SKM-1 (cell line): Measurements from ENCODE around the gene ARHGEF5.
"Not testable (repeated sequence)": the region's sequence is repeated elsewhere in the genome, so short reads cannot be mapped to it uniquely, and the experiment has no call there.

Experiments used
- DNase-seq: peaks from one replicate; lab custom pipeline; 2025; ENCODE audit not compliant: unreplicated experiment; lab: John Stamatoyannopoulos, UW

ARHGEF5 gene

DNA sequence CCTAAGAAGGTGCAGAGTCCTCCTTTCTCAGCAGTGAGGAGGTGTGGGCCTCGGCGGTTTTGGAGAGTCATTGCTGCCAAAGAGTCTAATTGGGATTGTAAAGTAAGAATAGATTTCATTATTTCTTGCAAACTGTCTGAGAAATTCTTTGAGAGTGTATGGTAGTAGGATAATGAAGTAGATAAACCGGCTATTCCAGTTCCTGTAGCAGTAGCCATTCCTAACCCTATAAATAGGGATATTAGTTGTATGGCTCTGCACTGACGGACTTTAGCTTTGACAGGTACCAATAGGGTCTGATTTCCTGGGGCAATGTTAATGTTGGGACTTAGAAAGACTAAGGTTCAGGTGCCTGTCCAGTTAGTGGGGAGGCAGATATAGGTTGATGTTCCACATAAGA lies 63.7 kb downstream of the ARHGEF5 start:
- DNase-seq: not testable (repeated sequence)

DNA sequence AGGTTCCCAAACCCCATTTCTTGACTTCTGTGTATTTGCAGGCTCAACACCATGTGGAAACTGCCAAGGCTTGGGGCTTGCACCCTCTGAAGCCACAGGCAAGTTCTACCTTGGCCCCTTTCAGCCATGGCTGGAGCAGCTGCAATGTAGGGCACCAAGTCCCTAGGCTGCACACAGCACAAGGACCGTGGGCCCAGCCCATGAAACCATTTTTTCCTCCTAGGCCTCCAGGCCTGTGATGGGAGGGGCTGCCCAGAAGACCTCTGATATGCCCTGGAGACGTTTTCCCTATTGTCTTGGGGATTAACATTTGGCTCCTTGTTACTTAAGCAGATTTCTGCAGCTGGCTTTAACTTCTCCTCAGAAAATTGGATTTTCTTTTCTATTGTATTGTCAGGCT lies 72.3 kb downstream of the ARHGEF5 start:
- not testable (repeated sequence) for DNase-seq

DNA sequence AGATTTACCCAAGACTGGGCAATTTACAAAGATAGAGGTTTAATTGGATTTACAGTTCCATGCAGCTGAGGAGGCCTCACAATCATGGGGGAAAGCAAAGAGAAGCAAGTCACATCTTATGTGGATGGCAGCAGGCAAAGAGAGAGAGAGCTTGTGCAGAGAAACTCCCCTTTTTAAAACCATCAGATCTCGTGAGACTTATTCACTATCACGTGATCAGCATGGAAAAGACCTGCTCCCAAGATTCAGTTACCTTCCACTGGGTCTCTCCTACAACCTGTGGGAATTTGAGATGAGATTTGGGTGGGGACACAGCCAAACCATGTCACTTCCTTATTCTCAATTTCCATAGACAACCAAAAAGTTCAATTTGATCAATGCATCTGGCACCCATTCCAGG lies 73.2 kb downstream of the ARHGEF5 start:
- DNase-seq: no peak
